ENCODE results near the gene SUV39H1.

- TF ChIP-seq POLR2A (IDR thresholded peaks at IDR 0.05) (no peak), CTCF (IDR thresholded peaks at IDR 0.05) (no peak)
These were observed 39.8 kb downstream of the SUV39H1 start for GRCh38 chrX:48736303-48736702.
